Iris pigment epithelial cell (primary cell): ENCODE measurements around the gene MLXIP.

Source experiments
- DNase-seq: peaks from one replicate; pipeline ENCODE4 v3.0.0-alpha.2; 2011; ENCODE audit warnings: low read depth

The MLXIP gene

DNA sequence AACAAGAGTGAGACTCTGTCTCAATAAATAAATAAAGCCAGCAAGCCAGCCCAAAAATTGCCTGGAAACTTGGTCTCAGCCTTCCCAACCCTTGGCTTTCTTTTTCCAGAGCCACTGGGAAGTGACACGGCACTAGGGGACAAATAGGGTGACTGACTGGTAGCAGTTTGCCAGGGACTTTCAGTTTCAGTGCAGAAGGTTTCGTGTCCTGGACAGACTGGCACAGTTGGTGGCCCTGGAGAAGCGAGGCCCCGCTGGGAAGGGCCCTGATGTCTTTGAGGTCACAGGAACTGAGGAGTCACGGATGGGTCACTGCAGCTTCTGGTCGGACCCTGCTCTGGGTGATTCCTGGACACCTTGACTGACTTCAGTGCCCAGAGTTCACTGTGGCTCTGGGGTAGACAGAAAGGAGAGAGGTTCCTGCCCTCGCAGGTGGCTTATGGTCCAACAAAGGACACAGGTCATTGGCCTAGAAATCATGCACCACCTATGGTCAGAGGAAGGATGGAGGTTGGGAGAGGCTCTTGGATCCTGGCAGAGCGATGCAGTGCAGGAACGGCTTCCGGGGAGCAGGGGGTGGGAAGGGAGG, 107.0 kb downstream of the MLXIP start:
- no peak for DNase-seq

DNA sequence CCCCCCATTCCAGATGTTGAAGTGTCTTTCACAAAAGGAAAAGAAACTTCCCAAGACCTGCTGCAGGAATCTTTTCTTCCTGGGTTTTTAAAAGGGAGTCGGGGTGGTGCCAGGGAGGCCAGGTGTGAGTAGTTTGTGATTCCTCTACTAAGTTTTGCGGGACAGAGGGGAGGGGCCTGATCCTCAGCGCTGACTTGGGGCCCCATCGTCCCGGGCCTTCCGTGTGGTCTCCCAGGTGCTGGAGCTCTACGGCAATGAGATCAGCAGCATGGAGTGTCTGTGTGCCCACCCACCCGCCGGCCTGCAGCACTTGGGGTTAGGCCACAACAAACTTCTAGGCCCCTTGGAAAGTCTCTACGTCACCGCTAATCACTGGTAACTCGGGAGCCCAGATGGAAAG, 108.9 kb downstream of the MLXIP start:
- DNase-seq: no peak

DNA sequence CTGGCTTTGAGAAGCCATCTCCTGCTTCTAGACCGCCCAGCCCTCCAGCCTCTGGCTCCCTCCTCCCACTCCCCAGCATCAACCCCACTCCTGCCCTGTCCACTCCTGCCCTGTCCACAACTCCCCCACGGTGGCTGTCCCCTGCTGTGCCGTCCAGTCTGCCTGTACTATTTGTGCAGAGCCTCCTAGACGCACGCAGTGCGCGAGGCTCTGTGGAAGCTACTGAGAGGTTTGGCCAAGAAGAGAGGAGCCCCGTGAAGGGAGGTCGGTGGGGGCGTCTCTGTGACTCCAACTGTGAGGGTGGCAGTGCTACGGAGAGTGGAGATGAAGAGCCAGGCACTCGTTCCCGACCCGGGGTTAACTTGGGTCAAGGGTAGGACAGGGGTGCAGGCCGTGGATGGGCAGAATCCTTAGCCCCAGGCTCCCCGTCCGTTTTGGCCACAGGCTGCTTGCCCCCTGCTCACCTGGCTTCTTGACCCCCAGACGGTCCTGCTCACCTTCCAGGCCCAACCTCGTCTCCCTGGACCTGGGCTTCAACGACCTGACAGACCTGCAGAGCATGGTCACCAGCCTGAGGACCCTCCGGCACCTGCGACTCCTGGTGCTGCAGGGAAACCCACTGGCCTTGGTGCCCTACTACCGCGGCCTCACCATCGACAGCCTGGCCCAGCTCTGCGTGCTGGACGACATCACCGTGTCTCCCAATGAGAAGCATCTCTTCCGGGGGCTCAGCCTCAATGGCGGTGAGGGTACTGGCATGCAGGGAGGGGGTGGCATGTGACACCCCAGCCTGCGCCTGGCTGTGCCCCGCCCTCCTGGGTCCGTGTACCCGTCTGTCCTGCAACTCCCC, 111.3 kb downstream of the MLXIP start:
- no peak for DNase-seq

DNA sequence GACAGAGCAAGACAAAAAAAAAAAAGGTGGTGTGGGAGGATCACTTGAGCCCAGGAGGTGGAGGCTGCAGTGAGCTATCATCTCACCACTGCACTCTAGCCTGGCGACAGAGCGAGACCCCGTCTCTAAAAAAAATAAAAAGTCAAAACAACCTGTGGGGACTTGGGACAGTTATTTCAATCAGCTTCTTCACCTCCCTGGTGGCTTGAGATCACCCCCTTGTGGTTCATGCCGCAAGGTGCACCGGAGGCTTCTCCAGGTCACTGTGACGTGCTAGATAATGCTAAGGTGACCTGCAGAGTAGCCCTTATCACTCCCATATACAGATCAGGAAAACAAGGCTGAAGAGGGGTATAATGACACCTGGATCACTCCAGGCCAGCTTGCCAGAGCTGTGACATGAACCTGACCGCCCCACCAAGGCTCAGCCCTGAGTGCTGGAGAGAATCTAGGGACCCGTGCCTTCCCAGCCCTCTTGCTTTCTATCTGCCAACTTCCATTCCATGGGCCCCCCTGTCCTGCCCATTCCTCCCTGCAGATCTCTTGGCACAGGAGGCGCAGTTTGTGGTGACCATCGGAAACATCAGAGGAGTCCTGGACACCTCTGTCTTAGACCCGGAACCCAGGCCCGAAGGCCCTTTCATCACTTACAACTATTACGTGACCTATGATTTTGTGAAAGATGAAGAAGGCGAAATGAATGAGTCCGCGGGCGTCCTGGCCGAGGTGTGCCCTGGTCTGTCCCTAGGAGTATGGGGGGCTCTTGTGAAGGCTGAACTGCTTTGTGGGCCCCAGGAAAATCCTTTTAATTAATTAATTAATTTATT, 112.5 kb downstream of the MLXIP start:
- peak; percentile 58 for DNase-seq

DNA sequence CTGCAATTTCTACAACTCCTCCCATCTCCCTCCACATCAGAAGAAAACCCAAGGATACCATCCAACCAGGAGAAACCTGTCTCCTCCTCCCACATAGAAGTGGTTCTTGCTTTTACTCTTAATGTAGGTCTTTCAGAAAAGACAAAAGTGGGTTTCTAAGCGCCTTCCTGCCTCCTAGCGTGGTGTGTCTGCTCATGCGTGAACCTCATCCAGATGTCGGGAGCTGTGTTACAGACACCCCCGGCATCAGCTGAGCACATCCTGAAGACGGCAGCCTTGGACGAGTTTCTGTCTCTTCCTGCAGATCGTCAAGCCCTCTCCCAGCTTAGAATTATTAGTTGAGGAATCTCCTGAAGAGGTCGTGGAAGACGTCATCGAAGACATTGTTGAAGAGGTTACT, 113.9 kb downstream of the MLXIP start:
- DNase-seq: no peak

DNA sequence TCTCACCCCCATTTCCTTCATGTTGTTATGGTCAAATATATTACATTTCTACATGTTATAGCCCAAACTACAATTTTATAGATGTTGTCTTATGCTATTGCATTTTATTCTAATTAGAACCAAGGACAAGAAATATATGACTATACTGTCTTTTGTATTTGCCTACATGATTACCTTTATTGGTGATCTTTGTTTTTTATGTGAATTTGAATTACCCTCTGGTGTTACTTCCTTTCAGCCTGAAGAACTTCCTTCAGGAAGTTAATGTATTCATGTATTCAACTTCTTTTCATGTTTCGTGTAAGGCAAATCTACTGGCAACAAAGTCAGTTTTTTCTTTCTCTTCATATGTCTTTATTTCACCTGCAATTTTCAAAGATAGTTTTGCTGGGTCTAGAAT, 116.2 kb downstream of the MLXIP start:
- DNase-seq: no peak

DNA sequence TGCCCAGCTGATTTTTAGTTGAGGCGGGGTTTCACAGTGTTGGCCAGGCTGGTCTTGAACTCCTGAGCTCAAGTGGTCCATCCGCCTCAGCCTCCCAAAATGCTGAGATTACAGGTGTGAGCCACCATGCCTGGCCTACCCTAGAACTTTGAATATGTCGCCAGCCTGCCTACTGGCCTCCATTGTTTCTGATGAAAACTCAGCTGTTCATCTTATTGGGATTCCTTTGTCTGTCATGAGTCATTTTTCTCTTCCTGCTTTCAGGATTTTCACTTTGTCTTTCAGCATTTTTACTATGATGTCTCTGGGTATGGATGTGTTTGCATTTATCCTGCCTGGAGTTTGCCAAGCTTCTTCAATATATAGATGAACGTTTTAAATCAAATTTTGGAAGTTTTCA, 116.8 kb downstream of the MLXIP start:
- DNase-seq: no peak
